Gastrocnemius medialis (tissue), 4 donors: Measurements from ENCODE around the gene RNF26. TPM values are rescaled to one million over a fixed set of nuclear protein-coding genes. Genes with fewer than 3 reads are reported as not detected.

Experiments used
- ATAC-seq, 2 donors: fragments of 150-250 bp; one replicate each; pipeline ENCODE4 v1.9.1; 2016
- DNase-seq, 2 donors: peaks; one replicate each; pipeline ENCODE4 v3.0.0-alpha.2; 2019
- H3K27ac ChIP-seq, 4 donors: fragments of 200-600 bp; sonication (generic); 1 replicate in 1 of 4; 2 replicates in 3 of 4; pipeline ENCODE4 v1.5.1; 2016 to 2018; ENCODE audit warnings: mild to moderate bottlenecking in 2 of 4, moderate library complexity in 1 of 4
- H3K27me3 ChIP-seq, 3 donors: fragments of 200-600 bp; sonication (generic) in 2 of 3; 1 replicate in 1 of 3; 2 replicates in 2 of 3; pipeline versions ENCODE4 v1.5.1 to v1.6.0; 2016 to 2019; ENCODE audit warnings: mild to moderate bottlenecking in 1 of 3, moderate library complexity in 1 of 3
- H3K36me3 ChIP-seq, 2 donors: fragments of 200-600 bp; sonication (generic) in 1 of 2; one replicate each; pipeline ENCODE4 v1.5.1; 2017 to 2018
- H3K4me1 ChIP-seq, 2 donors: fragments of 200-600 bp; sonication (generic) in 1 of 2; one replicate each; pipeline ENCODE4 v1.5.1; 2016 to 2017; ENCODE audit warnings: mild to moderate bottlenecking in 2 of 2
- H3K4me3 ChIP-seq, 4 donors: fragments of 200-600 bp; sonication (generic) in 3 of 4; 1 replicate in 1 of 4; 2 replicates in 3 of 4; pipeline ENCODE4 v1.5.1; 2016 to 2019; ENCODE audit warnings: mild to moderate bottlenecking in 2 of 4
- H3K9me3 ChIP-seq, 3 donors: fragments of 200-600 bp; sonication (generic) in 2 of 3; 1 replicate in 1 of 3; 2 replicates in 2 of 3; pipeline ENCODE4 v1.5.1; 2016 to 2019
- CTCF ChIP-seq, 5 experiments: fragments of 450-650 bp in 3 of 5; fragments of 200-600 bp in 2 of 5; sonication (generic) in 2 of 5; IDR thresholded peaks in 4 of 5; conservative IDR thresholded peaks in 1 of 5; 1 replicate in 4 of 5; 2 replicates in 1 of 5; pipeline ENCODE4 v1.5.1; 2016 to 2019; ENCODE audit warnings: antibody characterized with exemption in 5 of 5, mild to moderate bottlenecking in 3 of 5, moderate library complexity in 3 of 5
- POLR2A ChIP-seq, 2 donors: fragments of 450-650 bp; IDR thresholded peaks; one replicate each; pipeline ENCODE4 v1.6.1; 2017; ENCODE audit warnings: antibody characterized with exemption in 2 of 2, mild to moderate bottlenecking in 2 of 2, moderate library complexity in 2 of 2
- in situ Hi-C, 4 donors: fragments of 200-750 bp; cut with MboI; loops; one replicate each; pipeline versions ENCODE4 v1.15.0 to v1.8.0; 2017; ENCODE audit warnings: low sequenced_read_pairs in 4 of 4
- intact Hi-C: fragments of 100-400 bp; cut with DNase I; formaldehyde crosslinking; loops from one replicate; pipeline ENCODE4 v1.15.1; 2023; ENCODE audit warnings: low total_unique reads
- total RNA-seq, 4 donors: library from RNA; depleted of rRNA; stranded (reverse); fragments of >200 nt; gene quantifications; one replicate each; pipeline versions ENCODE4 v1.1.0 to v1.2.3, GENCODE V29; 2016

Gene RNF26
- total RNA-seq, 4 donors from 2014 or later = 3.8 to 5.1 (median 4.7) TPM

- intact Hi-C loops = no loop called here
- no peaks in the 10 kb centered on the region for H3K27me3 ChIP-seq
- no peaks in the 10 kb centered on the region for H3K36me3 ChIP-seq
- ATAC-seq (no peak), DNase-seq (no peak)
- no peak overlapping the region for H3K4me3 ChIP-seq
- H3K27ac ChIP-seq = peak overlapping the region; percentile 96 to 99 (median 98)
- TF ChIP-seq POLR2A (IDR thresholded peaks at IDR 0.05) (no peak), CTCF (IDR thresholded peaks at IDR 0.05 in 4 of 5, conservative IDR thresholded peaks at IDR 0.05 in 1 of 5) (no peak)
- in situ Hi-C loops = no loop called here
- H3K4me1 ChIP-seq = peaks cover 80 to 93% of the 10 kb centered on the region in 2 donors
- no peaks in the 10 kb centered on the region for H3K9me3 ChIP-seq
These were observed 32.6 kb downstream of the RNF26 start for GRCh38 chr11:119366690-119367620.

GRCh38 chr11:119367661-119368120 is 33.4 kb downstream of the RNF26 start:
- TF ChIP-seq POLR2A (IDR thresholded peaks at IDR 0.05) (no peak), CTCF (IDR thresholded peaks at IDR 0.05 in 4 of 5, conservative IDR thresholded peaks at IDR 0.05 in 1 of 5) (peak in 3 of 5 experiments; percentile 8 to 42 (median 20))
- peak overlapping the region; percentile 96 to 99 (median 98) for H3K27ac ChIP-seq
- intact Hi-C loops (loop anchor here (1.0 kb wide), 1 partner anchor 9 kb away; no protein-coding TSS in a partner anchor), in situ Hi-C loops (no loop called here)
- ATAC-seq (no peak), DNase-seq (peak in 1 of 2 donors; percentile 77)
- H3K4me3 ChIP-seq = peak overlapping the region in 1 of 4 donors; percentile 11
- H3K27me3 ChIP-seq = no peaks in the 10 kb centered on the region
- H3K4me1 ChIP-seq = peaks cover 82 to 93% of the 10 kb centered on the region in 2 donors
- no peaks in the 10 kb centered on the region for H3K9me3 ChIP-seq
- H3K36me3 ChIP-seq = no peaks in the 10 kb centered on the region

GRCh38 chr11:119368121-119369034 is 34.1 kb downstream of the RNF26 start:
- TF ChIP-seq CTCF (IDR thresholded peaks at IDR 0.05 in 4 of 5, conservative IDR thresholded peaks at IDR 0.05 in 1 of 5) (peak in 1 of 5 experiments; percentile 1), POLR2A (IDR thresholded peaks at IDR 0.05) (peak; percentile 40 to 62)
- Histone ChIP-seq H3K27me3 (no peaks in the 10 kb centered on the region), H3K4me1 (peaks cover 89 to 93% of the 10 kb centered on the region in 2 donors), H3K36me3 (no peaks in the 10 kb centered on the region), H3K27ac (peak overlapping the region; percentile 96 to 99 (median 98)), H3K4me3 (peak overlapping the region in 2 of 4 donors; percentile 17 to 24), H3K9me3 (no peaks in the 10 kb centered on the region)
- in situ Hi-C loops = no loop called here
- DNase-seq = peak; percentile 83 to 98
- ATAC-seq = peak; percentile 7 to 10
- intact Hi-C loops = loop anchor here (1.0 kb wide), 1 partner anchor 8 kb away; no protein-coding TSS in a partner anchor

- H3K4me1 ChIP-seq = peaks cover 97 to 99% of the 10 kb centered on the region in 2 donors
- intact Hi-C loops = no loop called here
- DNase-seq (peak; percentile 75 to 88), ATAC-seq (peak; percentile 8 to 12)
- in situ Hi-C loops = no loop called here
- no peaks in the 10 kb centered on the region for H3K9me3 ChIP-seq
- TF ChIP-seq POLR2A (IDR thresholded peaks at IDR 0.05) = peak in 1 of 2 donors; percentile 15
- TF ChIP-seq CTCF (IDR thresholded peaks at IDR 0.05 in 4 of 5, conservative IDR thresholded peaks at IDR 0.05 in 1 of 5) = no peak
- no peaks in the 10 kb centered on the region for H3K36me3 ChIP-seq
- H3K4me3 ChIP-seq = peak overlapping the region in 2 of 4 donors; percentile 17 to 24
- H3K27ac ChIP-seq = peak overlapping the region; percentile 96 to 99 (median 98)
- H3K27me3 ChIP-seq = no peaks in the 10 kb centered on the region
These were observed 35.0 kb downstream of the RNF26 start for GRCh38 chr11:119369132-119369925.
